Stimulated activated CD4-positive, alpha-beta T cell treated with anti-CD3 and anti-CD28 coated beads, Interleukin-12 subunit alpha, Interleukin-12 subunit beta, amount 100 ng/mL, for 24 hours (primary cell): ENCODE results near the gene MYOT.

Experiments
- DNase-seq, 2 experiments: peaks; one replicate each; pipeline ENCODE4 v3.0.0-alpha.2; 2020; ENCODE audit warnings: low read depth in 2 of 2

The MYOT gene

GRCh38 chr5:137901011-137901817 is 33.6 kb downstream of the MYOT start:
- DNase-seq: no peak

DNA sequence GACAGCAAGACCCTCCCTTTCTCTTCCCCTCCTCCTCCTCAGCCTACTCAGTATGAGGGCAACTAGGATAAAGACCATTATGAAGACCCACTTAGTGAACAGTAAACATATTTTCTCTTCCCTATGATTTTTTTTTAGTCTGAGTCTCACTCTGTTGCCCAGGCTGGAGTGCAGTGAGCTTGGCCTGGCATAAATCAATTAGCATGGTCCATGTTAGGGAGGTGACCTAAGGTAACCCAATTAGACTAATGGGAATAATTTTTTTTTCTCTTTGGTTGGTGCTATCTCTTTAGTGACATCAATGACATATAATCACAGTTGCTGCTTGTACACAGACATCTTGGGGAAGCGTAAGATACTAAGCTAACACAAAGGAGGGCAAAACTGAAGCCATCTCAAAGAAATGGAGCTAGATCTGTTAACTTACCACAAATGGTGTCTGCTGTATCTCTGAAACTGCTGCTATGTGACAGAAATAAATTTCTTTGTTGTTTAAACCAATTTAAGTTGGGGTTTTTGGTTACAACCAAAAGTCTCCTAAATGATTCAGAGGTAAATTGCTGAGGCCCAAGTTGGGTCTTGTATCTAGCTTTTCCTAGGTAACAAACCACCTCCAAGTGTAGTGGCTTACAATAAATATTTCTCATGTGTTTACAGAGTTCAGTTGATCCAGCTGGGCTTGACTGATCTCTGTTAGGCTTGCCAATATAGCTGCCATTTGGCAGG is 34.9 kb downstream of the MYOT start:
- DNase-seq: no peak

- DNase-seq: no peak
Measured at GRCh38 chr5:137914758-137915157, 47.1 kb downstream of the MYOT start.

GRCh38 chr5:137916923-137917322 is 49.3 kb downstream of the MYOT start:
- DNase-seq: no peak

DNA sequence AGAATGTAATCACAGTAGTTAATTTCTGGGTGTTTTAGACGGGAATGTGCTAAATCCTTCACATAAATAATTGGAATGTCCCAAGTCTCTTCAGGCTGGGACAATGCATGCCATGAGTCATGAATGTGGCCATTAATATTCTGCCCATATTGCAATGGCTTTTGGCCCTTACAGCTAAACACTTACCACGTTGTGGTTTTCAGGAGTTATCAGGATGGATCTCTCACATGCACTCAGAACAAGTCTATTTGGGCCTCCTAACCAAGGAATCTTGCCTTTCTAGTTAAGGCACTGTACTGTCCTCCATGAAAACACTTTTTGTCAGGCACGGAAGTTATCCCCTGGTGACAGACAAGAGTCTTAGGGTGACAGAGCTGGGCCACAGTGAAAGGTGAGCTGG is 54.3 kb downstream of the MYOT start:
- DNase-seq: no peak

DNA sequence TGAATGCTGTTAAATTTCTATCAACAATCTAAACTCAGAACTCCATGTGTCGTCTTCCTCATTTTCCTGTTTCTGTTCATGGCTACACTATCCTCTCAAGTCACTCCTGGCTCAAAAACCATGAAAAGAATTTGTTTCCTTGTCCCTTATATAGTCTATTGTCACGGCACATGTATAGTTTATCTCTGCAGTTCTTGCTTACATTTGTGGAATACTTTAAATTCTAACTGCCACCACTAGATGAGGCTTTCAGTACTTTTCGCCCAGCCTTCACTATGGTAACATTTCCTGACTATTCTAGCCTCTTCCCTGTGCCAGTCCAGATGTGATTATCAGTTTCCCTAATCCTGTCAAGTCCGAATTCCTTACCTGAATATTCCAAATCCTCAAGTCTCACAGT is 56.2 kb downstream of the MYOT start:
- DNase-seq: no peak

GRCh38 chr5:137932800-137933199 is 65.1 kb downstream of the MYOT start:
- DNase-seq: no peak

DNA sequence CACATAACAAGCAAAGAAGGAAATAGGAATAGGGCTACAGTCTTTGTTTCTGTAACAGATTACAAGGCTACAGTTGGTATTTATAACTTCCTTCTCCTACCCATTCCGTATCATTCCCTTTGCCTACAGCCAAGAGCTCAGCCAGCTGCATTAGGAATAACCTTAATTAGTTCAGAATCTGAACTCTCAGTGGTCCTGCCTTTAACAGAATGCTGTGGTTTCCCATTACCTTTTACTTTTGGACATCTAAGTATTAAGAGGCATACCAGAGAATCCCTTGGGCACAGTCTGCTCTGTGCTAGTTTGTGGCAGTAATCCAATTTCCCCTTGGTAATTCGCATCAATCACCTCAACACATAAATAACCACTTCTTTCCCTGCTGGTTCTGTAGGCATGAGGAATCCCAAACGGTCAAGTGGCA is 65.8 kb downstream of the MYOT start:
- DNase-seq: no peak

GRCh38 chr5:137935190-137935589 is 67.5 kb downstream of the MYOT start:
- DNase-seq: no peak

DNA sequence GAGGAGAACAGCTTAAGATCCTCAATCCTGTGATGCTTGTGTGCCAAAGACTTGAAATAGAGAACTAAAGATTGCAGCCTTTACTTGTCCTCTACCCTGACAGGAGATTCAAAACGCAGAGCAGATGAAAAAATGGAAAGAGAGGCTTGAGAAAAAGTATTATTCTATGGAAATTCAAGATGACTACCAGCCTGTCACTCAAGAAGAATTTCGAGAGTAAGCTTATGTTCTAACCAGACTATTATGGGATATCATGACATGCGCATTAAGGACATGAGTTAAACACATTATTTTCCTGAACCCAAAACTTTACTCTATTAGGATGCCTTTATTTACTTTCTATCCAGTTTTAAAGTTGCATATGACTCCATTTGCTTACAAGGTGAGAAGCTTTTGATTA is 68.0 kb downstream of the MYOT start:
- no peak for DNase-seq
